Lower leg skin (tissue), 3 donors: Measurements from ENCODE around the gene DBP.

Experiments
- POLR2A ChIP-seq, 2 donors: fragments of 450-650 bp; IDR thresholded peaks; one replicate each; pipeline ENCODE4 v1.6.1; 2016 to 2017; ENCODE audit warnings: antibody characterized with exemption in 2 of 2, mild to moderate bottlenecking in 1 of 2, moderate library complexity in 1 of 2
- TF ChIP-seq, protein P1 (sequence below), 3 donors: fragments of 450-650 bp; IDR thresholded peaks; one replicate each; pipeline ENCODE4 v1.5.1; 2016; ENCODE audit warnings: antibody characterized with exemption in 3 of 3, mild to moderate bottlenecking in 3 of 3, moderate library complexity in 2 of 3

DNA sequence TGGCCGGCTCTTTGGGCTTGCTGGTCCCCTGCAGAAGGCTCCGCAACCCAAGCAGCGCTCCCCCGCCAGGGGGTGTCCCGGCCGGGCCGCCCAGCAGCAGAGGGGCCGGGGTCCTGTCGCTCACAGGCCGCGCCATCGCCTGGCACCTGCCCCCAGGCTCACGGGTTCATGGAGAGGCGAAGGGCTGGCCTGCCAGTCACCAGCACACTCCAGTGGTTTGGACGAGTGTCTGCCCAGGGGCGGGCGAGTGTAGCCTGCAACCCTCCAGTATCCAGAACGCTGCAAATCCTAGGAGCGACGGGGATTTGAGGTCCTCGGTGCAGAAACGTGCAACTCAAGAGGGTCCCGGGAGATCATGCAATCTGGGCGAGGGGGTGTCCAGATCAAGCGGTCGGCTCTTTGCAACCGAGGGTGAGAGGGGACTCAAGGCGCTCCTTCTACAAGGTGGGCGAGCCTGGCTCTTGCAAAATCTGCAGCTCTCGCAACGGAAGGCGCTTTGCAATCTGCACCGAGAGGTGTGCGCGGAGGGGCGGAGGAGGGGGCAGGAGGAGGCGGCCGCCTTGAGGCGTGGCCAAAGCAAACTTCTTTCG is at the start of gene DBP:
- TF ChIP-seq, protein P1, sequence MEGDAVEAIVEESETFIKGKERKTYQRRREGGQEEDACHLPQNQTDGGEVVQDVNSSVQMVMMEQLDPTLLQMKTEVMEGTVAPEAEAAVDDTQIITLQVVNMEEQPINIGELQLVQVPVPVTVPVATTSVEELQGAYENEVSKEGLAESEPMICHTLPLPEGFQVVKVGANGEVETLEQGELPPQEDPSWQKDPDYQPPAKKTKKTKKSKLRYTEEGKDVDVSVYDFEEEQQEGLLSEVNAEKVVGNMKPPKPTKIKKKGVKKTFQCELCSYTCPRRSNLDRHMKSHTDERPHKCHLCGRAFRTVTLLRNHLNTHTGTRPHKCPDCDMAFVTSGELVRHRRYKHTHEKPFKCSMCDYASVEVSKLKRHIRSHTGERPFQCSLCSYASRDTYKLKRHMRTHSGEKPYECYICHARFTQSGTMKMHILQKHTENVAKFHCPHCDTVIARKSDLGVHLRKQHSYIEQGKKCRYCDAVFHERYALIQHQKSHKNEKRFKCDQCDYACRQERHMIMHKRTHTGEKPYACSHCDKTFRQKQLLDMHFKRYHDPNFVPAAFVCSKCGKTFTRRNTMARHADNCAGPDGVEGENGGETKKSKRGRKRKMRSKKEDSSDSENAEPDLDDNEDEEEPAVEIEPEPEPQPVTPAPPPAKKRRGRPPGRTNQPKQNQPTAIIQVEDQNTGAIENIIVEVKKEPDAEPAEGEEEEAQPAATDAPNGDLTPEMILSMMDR (IDR thresholded peaks at IDR 0.05): no peak
- no peak for TF ChIP-seq POLR2A (IDR thresholded peaks at IDR 0.05)
